Measurements from ENCODE around the gene ERBB4. TPM values are rescaled to one million over a fixed set of nuclear protein-coding genes. Genes with fewer than 3 reads are reported as not detected.

Gene ERBB4
- total and polyA plus RNA-seq, 7 donors = under 0.01 to 0.33 (median 0.08) TPM; not detected in 1

- Histone ChIP-seq H3K4me3 (no peak overlapping the region), H3K4me1 (no peaks in the 10 kb centered on the region), H3K27me3 (no peaks in the 10 kb centered on the region), H3K36me3 (no peaks in the 10 kb centered on the region), H3K27ac (no peak overlapping the region), H3K9me3 (no peaks in the 10 kb centered on the region)
- 32 to 51% methylated on average over 1 of the region's 1 CpG for WGBS, 2 donors
- intact Hi-C loops (cut with DNase I) = no loop called here
- no peak for DNase-seq
- TF ChIP-seq CTCF (IDR thresholded peaks at IDR 0.05) (no peak), EP300 (IDR thresholded peaks at IDR 0.05) (no peak), POLR2AphosphoS5 (IDR thresholded peaks at IDR 0.05) (no peak), POLR2A (IDR thresholded peaks at IDR 0.05) (no peak)
These were observed 109.7 kb downstream of the ERBB4 start for GRCh38 chr2:212428681-212429478.

GRCh38 chr2:212427638-212428037, 111.0 kb downstream of the ERBB4 start:
- Histone ChIP-seq H3K27ac (no peak overlapping the region), H3K4me3 (no peak overlapping the region), H3K27me3 (no peaks in the 10 kb centered on the region), H3K9me3 (no peaks in the 10 kb centered on the region), H3K4me1 (no peaks in the 10 kb centered on the region), H3K36me3 (no peaks in the 10 kb centered on the region)
- WGBS, 2 donors = 47 to 49% methylated on average over 2 of the region's 2 CpGs
- TF ChIP-seq POLR2A (IDR thresholded peaks at IDR 0.05) (no peak), POLR2AphosphoS5 (IDR thresholded peaks at IDR 0.05) (no peak), EP300 (IDR thresholded peaks at IDR 0.05) (no peak), CTCF (IDR thresholded peaks at IDR 0.05) (no peak)
- DNase-seq = no peak
- intact Hi-C loops (cut with DNase I) = no loop called here

GRCh38 chr2:212426637-212427412, 111.8 kb downstream of the ERBB4 start:
- H3K27me3 ChIP-seq = no peaks in the 10 kb centered on the region
- H3K4me1 ChIP-seq = no peaks in the 10 kb centered on the region
- H3K4me3 ChIP-seq = no peak overlapping the region
- no peaks in the 10 kb centered on the region for H3K9me3 ChIP-seq
- no peak for DNase-seq
- intact Hi-C loops (cut with DNase I) = no loop called here
- H3K27ac ChIP-seq = no peak overlapping the region
- H3K36me3 ChIP-seq = no peaks in the 10 kb centered on the region
- TF ChIP-seq POLR2A (IDR thresholded peaks at IDR 0.05) = no peak
- TF ChIP-seq POLR2AphosphoS5 (IDR thresholded peaks at IDR 0.05) = no peak
- no peak for TF ChIP-seq CTCF (IDR thresholded peaks at IDR 0.05)
- TF ChIP-seq EP300 (IDR thresholded peaks at IDR 0.05) = no peak
- WGBS, 2 donors = 60 to 61% methylated on average over 5 of the region's 5 CpGs

- no peaks in the 10 kb centered on the region for H3K36me3 ChIP-seq
- no peak for DNase-seq
- H3K27ac ChIP-seq = no peak overlapping the region
- no peaks in the 10 kb centered on the region for H3K27me3 ChIP-seq
- no peak overlapping the region for H3K4me3 ChIP-seq
- intact Hi-C loops (cut with DNase I) = no loop called here
- no peaks in the 10 kb centered on the region for H3K4me1 ChIP-seq
- H3K9me3 ChIP-seq = no peaks in the 10 kb centered on the region
- TF ChIP-seq POLR2AphosphoS5 (IDR thresholded peaks at IDR 0.05) (no peak), EP300 (IDR thresholded peaks at IDR 0.05) (no peak), POLR2A (IDR thresholded peaks at IDR 0.05) (no peak), CTCF (IDR thresholded peaks at IDR 0.05) (no peak)
These were observed 114.5 kb downstream of the ERBB4 start for GRCh38 chr2:212424082-212424481.
